ENCODE measurements around the gene TEX26.

Gene TEX26

GRCh38 chr13:30971575-30971974 lies 39.1 kb downstream of the TEX26 start:
- H4K20me1 ChIP-seq = no peaks in the 10 kb centered on the region
- no peak overlapping the region for H3K4me3 ChIP-seq
- no peaks in the 10 kb centered on the region for H3K27me3 ChIP-seq
- no peak overlapping the region for H3K27ac ChIP-seq
- no peak for TF ChIP-seq Cebpa-rat (IDR thresholded peaks at IDR 0.05)
- no peak overlapping the region for H3K9ac ChIP-seq
- no peaks in the 10 kb centered on the region for H3K4me1 ChIP-seq
- no peaks in the 10 kb centered on the region for H3K9me3 ChIP-seq
- H3K36me3 ChIP-seq = no peaks in the 10 kb centered on the region
- H3K4me2 ChIP-seq = no peak overlapping the region

- Histone ChIP-seq H3K9ac (no peak overlapping the region), H3K9me3 (no peaks in the 10 kb centered on the region), H4K20me1 (no peaks in the 10 kb centered on the region), H3K27me3 (no peaks in the 10 kb centered on the region), H3K4me2 (no peak overlapping the region), H3K4me3 (no peak overlapping the region), H3K36me3 (no peaks in the 10 kb centered on the region), H3K4me1 (no peaks in the 10 kb centered on the region), H3K27ac (no peak overlapping the region)
- TF ChIP-seq Cebpa-rat (IDR thresholded peaks at IDR 0.05) = no peak
Observed at GRCh38 chr13:30972888-30973377, 40.5 kb downstream of the TEX26 start.

- Histone ChIP-seq H4K20me1 (no peaks in the 10 kb centered on the region), H3K27me3 (no peaks in the 10 kb centered on the region), H3K9me3 (no peaks in the 10 kb centered on the region), H3K4me3 (no peak overlapping the region), H3K4me1 (no peaks in the 10 kb centered on the region), H3K4me2 (no peak overlapping the region), H3K9ac (no peak overlapping the region), H3K27ac (no peak overlapping the region), H3K36me3 (no peaks in the 10 kb centered on the region)
- no peak for TF ChIP-seq Cebpa-rat (IDR thresholded peaks at IDR 0.05)
Observed at GRCh38 chr13:30974350-30974749, 41.9 kb downstream of the TEX26 start.

GRCh38 chr13:30976025-30976424 lies 43.6 kb downstream of the TEX26 start:
- TF ChIP-seq Cebpa-rat (IDR thresholded peaks at IDR 0.05) = no peak

GRCh38 chr13:30978981-30979956 lies 46.8 kb downstream of the TEX26 start:
- TF ChIP-seq Cebpa-rat (IDR thresholded peaks at IDR 0.05) = no peak
- Histone ChIP-seq H3K9ac (no peak overlapping the region), H3K4me2 (no peak overlapping the region), H4K20me1 (no peaks in the 10 kb centered on the region), H3K9me3 (no peaks in the 10 kb centered on the region), H3K27ac (no peak overlapping the region), H3K4me1 (no peaks in the 10 kb centered on the region), H3K27me3 (no peaks in the 10 kb centered on the region), H3K4me3 (no peak overlapping the region), H3K36me3 (no peaks in the 10 kb centered on the region)

More at GRCh38 chr13:30976025-30976424, 43.6 kb downstream of the TEX26 start:
- Histone ChIP-seq H3K4me2 (no peak overlapping the region), H4K20me1 (no peaks in the 10 kb centered on the region), H3K4me3 (no peak overlapping the region), H3K4me1 (no peaks in the 10 kb centered on the region), H3K27me3 (no peaks in the 10 kb centered on the region), H3K27ac (no peak overlapping the region), H3K9ac (no peak overlapping the region), H3K36me3 (no peaks in the 10 kb centered on the region), H3K9me3 (no peaks in the 10 kb centered on the region)

GRCh38 chr13:30982506-30982905 lies 50.0 kb downstream of the TEX26 start:
- TF ChIP-seq Cebpa-rat (IDR thresholded peaks at IDR 0.05) = no peak
- Histone ChIP-seq H3K4me2 (no peak overlapping the region), H3K27me3 (no peaks in the 10 kb centered on the region), H3K4me1 (no peaks in the 10 kb centered on the region), H3K9ac (no peak overlapping the region), H3K4me3 (no peak overlapping the region), H3K27ac (no peak overlapping the region), H4K20me1 (no peaks in the 10 kb centered on the region), H3K9me3 (no peaks in the 10 kb centered on the region), H3K36me3 (no peaks in the 10 kb centered on the region)

GRCh38 chr13:30982906-30983305 lies 50.5 kb downstream of the TEX26 start:
- no peaks in the 10 kb centered on the region for H3K9me3 ChIP-seq
- no peak overlapping the region for H3K4me3 ChIP-seq
- H3K27ac ChIP-seq = no peak overlapping the region
- no peak overlapping the region for H3K4me2 ChIP-seq
- no peak overlapping the region for H3K9ac ChIP-seq
- no peaks in the 10 kb centered on the region for H3K27me3 ChIP-seq
- H3K36me3 ChIP-seq = no peaks in the 10 kb centered on the region
- no peak for TF ChIP-seq Cebpa-rat (IDR thresholded peaks at IDR 0.05)
- H4K20me1 ChIP-seq = no peaks in the 10 kb centered on the region
- no peaks in the 10 kb centered on the region for H3K4me1 ChIP-seq

GRCh38 chr13:30983431-30983830 lies 51.0 kb downstream of the TEX26 start:
- H3K27ac ChIP-seq = no peak overlapping the region
- no peak overlapping the region for H3K4me2 ChIP-seq
- no peaks in the 10 kb centered on the region for H3K27me3 ChIP-seq
- no peaks in the 10 kb centered on the region for H4K20me1 ChIP-seq
- no peaks in the 10 kb centered on the region for H3K4me1 ChIP-seq
- H3K9ac ChIP-seq = no peak overlapping the region
- TF ChIP-seq Cebpa-rat (IDR thresholded peaks at IDR 0.05) = no peak
- no peaks in the 10 kb centered on the region for H3K36me3 ChIP-seq
- no peak overlapping the region for H3K4me3 ChIP-seq
- no peaks in the 10 kb centered on the region for H3K9me3 ChIP-seq

- no peak for TF ChIP-seq Cebpa-rat (IDR thresholded peaks at IDR 0.05)
- Histone ChIP-seq H3K36me3 (no peaks in the 10 kb centered on the region), H3K4me1 (no peaks in the 10 kb centered on the region)
Observed at GRCh38 chr13:30984620-30985019, 52.2 kb downstream of the TEX26 start.

GRCh38 chr13:30985637-30986205 lies 53.3 kb downstream of the TEX26 start:
- no peaks in the 10 kb centered on the region for H3K9me3 ChIP-seq
- no peak for TF ChIP-seq Cebpa-rat (IDR thresholded peaks at IDR 0.05)
- no peak overlapping the region for H3K27ac ChIP-seq
- no peaks in the 10 kb centered on the region for H3K4me1 ChIP-seq
- H3K27me3 ChIP-seq = no peaks in the 10 kb centered on the region
- H4K20me1 ChIP-seq = no peaks in the 10 kb centered on the region
- H3K9ac ChIP-seq = no peak overlapping the region
- H3K4me2 ChIP-seq = no peak overlapping the region
- no peak overlapping the region for H3K4me3 ChIP-seq
- no peaks in the 10 kb centered on the region for H3K36me3 ChIP-seq

More at GRCh38 chr13:30984620-30985019, 52.2 kb downstream of the TEX26 start:
- H3K27ac ChIP-seq = no peak overlapping the region
- H3K27me3 ChIP-seq = no peaks in the 10 kb centered on the region
- H4K20me1 ChIP-seq = no peaks in the 10 kb centered on the region
- no peak overlapping the region for H3K9ac ChIP-seq
- no peak overlapping the region for H3K4me2 ChIP-seq
- H3K9me3 ChIP-seq = no peaks in the 10 kb centered on the region
- no peak overlapping the region for H3K4me3 ChIP-seq

Data from BLaER1 (cell line).